Measurements from ENCODE around the gene SH3GL2.

SH3GL2 gene

GRCh38 chr9:17706347-17706746 is 127.5 kb downstream of the SH3GL2 start:
- no peak overlapping the region for H3K9ac ChIP-seq (ENCODE audit: low read depth, low read length)
- H3K4me3 ChIP-seq (ENCODE audit: low read depth, low read length) = no peak overlapping the region
- H3K9me3 ChIP-seq (ENCODE audit: control insufficient read depth, insufficient read depth, low read length) = no peaks in the 10 kb centered on the region
- no peaks in the 10 kb centered on the region for H3K36me3 ChIP-seq (ENCODE audit: control insufficient read depth, insufficient read depth, low read length)
- no peaks in the 10 kb centered on the region for H3K4me1 ChIP-seq (ENCODE audit: control insufficient read depth, insufficient read depth, low read length)
- no peaks in the 10 kb centered on the region for H3K27me3 ChIP-seq (ENCODE audit: control insufficient read depth, insufficient read depth, low read length)
- no peak overlapping the region for H3K27ac ChIP-seq (ENCODE audit: low read depth, low read length)

DNA sequence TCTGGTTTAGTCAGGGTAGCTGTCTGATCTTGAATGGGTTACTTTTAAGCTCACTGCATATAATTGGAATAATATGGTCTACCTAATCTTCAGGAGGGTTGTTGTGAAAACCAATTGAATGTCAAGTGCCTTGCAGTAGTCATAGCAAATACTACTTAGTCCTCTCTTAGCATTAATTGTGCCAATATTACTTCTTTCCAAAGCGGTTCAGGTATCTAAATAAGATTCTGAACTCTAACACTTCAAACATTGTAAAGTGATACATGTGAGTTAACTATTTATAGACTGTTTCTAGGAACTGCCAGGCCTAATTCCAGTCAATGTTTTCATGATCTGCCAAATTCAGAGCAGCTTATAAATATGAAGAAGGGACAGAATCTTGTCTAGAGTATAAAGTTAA is 140.2 kb downstream of the SH3GL2 start:
- H3K36me3 ChIP-seq (ENCODE audit: control insufficient read depth, insufficient read depth, low read length) = no peaks in the 10 kb centered on the region
- no peak overlapping the region for H3K9ac ChIP-seq (ENCODE audit: low read depth, low read length)
- no peak overlapping the region for H3K4me3 ChIP-seq (ENCODE audit: low read depth, low read length)
- H3K27ac ChIP-seq (ENCODE audit: low read depth, low read length) = no peak overlapping the region
- H3K27me3 ChIP-seq (ENCODE audit: control insufficient read depth, insufficient read depth, low read length) = no peaks in the 10 kb centered on the region
- peaks cover 6% of the 10 kb centered on the region; the same call in 1 of the 2 replicates for H3K9me3 ChIP-seq (ENCODE audit: control insufficient read depth, insufficient read depth, low read length)
- H3K4me1 ChIP-seq (ENCODE audit: control insufficient read depth, insufficient read depth, low read length) = 0 out of 2 replicates have a peak, but pooled peaks cover 2% of the 10 kb centered on the region

GRCh38 chr9:17721954-17722353 is 143.1 kb downstream of the SH3GL2 start:
- H3K9me3 ChIP-seq (ENCODE audit: control insufficient read depth, insufficient read depth, low read length) = peaks cover 10% of the 10 kb centered on the region; the same call in 1 of the 2 replicates

GRCh38 chr9:17723656-17724055 is 144.8 kb downstream of the SH3GL2 start:
- H3K9ac ChIP-seq (ENCODE audit: low read depth, low read length) = no peak overlapping the region

More at GRCh38 chr9:17721954-17722353, 143.1 kb downstream of the SH3GL2 start:
- no peaks in the 10 kb centered on the region for H3K27me3 ChIP-seq (ENCODE audit: control insufficient read depth, insufficient read depth, low read length)
- H3K9ac ChIP-seq (ENCODE audit: low read depth, low read length) = no peak overlapping the region
- no peak overlapping the region for H3K4me3 ChIP-seq (ENCODE audit: low read depth, low read length)
- H3K4me1 ChIP-seq (ENCODE audit: control insufficient read depth, insufficient read depth, low read length) = 0 out of 2 replicates have a peak, but pooled peaks cover 2% of the 10 kb centered on the region
- H3K36me3 ChIP-seq (ENCODE audit: control insufficient read depth, insufficient read depth, low read length) = no peaks in the 10 kb centered on the region
- H3K27ac ChIP-seq (ENCODE audit: low read depth, low read length) = no peak overlapping the region

DNA sequence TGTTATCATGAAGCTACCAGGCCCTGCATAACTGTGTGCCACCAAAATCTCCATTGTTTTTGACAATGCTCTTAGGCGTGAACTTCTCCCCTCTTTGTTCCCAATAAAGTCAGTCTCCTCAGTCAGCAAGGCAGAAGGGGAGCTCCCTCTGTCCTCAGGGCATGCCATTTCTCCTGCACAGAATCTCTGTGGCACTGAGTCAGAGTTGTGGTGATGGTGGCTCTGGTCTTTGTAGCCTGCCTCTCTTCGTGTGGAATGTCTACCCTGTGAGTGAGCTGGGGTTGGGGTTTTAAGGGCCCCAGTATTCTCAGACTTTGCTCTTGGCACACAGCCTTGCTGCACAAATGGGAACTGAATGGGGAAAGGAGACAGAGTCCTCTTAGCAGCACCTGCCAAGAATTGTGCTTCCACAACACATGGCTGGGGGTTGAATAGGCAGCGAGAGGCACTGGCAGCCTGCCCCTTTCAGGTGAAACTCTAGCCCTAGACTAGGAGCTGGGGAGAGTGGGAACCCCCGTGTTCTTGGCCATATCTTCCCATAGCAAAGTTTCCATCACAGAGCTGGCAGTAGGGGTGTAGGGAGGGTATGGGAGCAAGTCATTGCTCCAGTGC is 146.6 kb downstream of the SH3GL2 start:
- peaks cover 10% of the 10 kb centered on the region; the same call in 1 of the 2 replicates for H3K9me3 ChIP-seq (ENCODE audit: control insufficient read depth, insufficient read depth, low read length)
- no peaks in the 10 kb centered on the region for H3K36me3 ChIP-seq (ENCODE audit: control insufficient read depth, insufficient read depth, low read length)
- H3K9ac ChIP-seq (ENCODE audit: low read depth, low read length) = no peak overlapping the region
- 0 out of 2 replicates have a peak, but pooled peaks cover 2% of the 10 kb centered on the region for H3K4me1 ChIP-seq (ENCODE audit: control insufficient read depth, insufficient read depth, low read length)
- H3K27me3 ChIP-seq (ENCODE audit: control insufficient read depth, insufficient read depth, low read length) = no peaks in the 10 kb centered on the region
- no peak overlapping the region for H3K27ac ChIP-seq (ENCODE audit: low read depth, low read length)
- H3K4me3 ChIP-seq (ENCODE audit: low read depth, low read length) = no peak overlapping the region

More at GRCh38 chr9:17723656-17724055, 144.8 kb downstream of the SH3GL2 start:
- peaks cover 10% of the 10 kb centered on the region; the same call in 1 of the 2 replicates for H3K9me3 ChIP-seq (ENCODE audit: control insufficient read depth, insufficient read depth, low read length)
- H3K4me3 ChIP-seq (ENCODE audit: low read depth, low read length) = no peak overlapping the region
- H3K4me1 ChIP-seq (ENCODE audit: control insufficient read depth, insufficient read depth, low read length) = 0 out of 2 replicates have a peak, but pooled peaks cover 2% of the 10 kb centered on the region
- no peak overlapping the region for H3K27ac ChIP-seq (ENCODE audit: low read depth, low read length)
- H3K36me3 ChIP-seq (ENCODE audit: control insufficient read depth, insufficient read depth, low read length) = no peaks in the 10 kb centered on the region
- no peaks in the 10 kb centered on the region for H3K27me3 ChIP-seq (ENCODE audit: control insufficient read depth, insufficient read depth, low read length)

DNA sequence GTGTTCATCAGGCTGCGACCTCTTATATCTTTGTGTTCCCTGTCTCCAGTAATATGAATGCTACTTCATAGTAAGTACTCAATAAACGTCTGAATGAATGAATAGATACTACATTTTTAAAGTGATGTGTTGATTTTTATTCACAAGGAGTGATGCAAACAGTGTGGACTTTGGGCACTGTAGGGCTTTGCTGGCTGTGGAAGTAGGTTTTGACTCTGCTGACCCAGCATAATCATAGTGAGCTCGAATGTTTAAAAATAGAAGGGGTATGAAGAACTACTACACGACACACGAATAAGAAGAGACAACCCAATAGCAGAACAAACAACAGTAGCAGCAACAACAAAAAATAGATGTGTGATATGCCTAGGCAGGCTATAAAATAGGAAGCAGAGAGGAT is 147.4 kb downstream of the SH3GL2 start:
- H3K36me3 ChIP-seq (ENCODE audit: control insufficient read depth, insufficient read depth, low read length) = no peaks in the 10 kb centered on the region
- H3K27ac ChIP-seq (ENCODE audit: low read depth, low read length) = no peak overlapping the region
- no peaks in the 10 kb centered on the region for H3K27me3 ChIP-seq (ENCODE audit: control insufficient read depth, insufficient read depth, low read length)
- H3K4me1 ChIP-seq (ENCODE audit: control insufficient read depth, insufficient read depth, low read length) = 0 out of 2 replicates have a peak, but pooled peaks cover 2% of the 10 kb centered on the region
- H3K9ac ChIP-seq (ENCODE audit: low read depth, low read length) = no peak overlapping the region
- peaks cover 10% of the 10 kb centered on the region; the same call in 1 of the 2 replicates for H3K9me3 ChIP-seq (ENCODE audit: control insufficient read depth, insufficient read depth, low read length)
- H3K4me3 ChIP-seq (ENCODE audit: low read depth, low read length) = no peak overlapping the region

DNA sequence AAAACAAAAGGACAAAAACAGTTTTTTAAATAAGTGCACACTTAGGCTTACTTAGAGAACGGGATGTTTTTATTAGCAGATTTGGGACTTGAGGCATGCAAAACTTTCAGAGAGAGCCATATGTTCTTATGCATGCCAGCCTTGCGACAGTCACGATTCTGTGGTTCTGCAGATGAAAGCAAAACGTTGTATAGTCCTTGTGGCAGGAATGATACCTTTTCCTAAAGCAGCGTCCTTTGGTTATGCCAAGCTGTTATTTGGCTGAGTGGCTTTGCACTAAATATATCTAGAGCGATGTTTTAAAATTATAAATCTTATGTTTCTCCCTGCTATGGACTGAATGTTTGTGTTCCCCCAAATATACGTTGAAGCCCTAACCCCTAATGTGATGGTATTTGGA is 152.0 kb downstream of the SH3GL2 start:
- H3K9ac ChIP-seq (ENCODE audit: low read depth, low read length) = no peak overlapping the region
- H3K36me3 ChIP-seq (ENCODE audit: control insufficient read depth, insufficient read depth, low read length) = no peaks in the 10 kb centered on the region
- H3K9me3 ChIP-seq (ENCODE audit: control insufficient read depth, insufficient read depth, low read length) = no peaks in the 10 kb centered on the region
- no peak overlapping the region for H3K27ac ChIP-seq (ENCODE audit: low read depth, low read length)
- no peak overlapping the region for H3K4me3 ChIP-seq (ENCODE audit: low read depth, low read length)
- no peaks in the 10 kb centered on the region for H3K27me3 ChIP-seq (ENCODE audit: control insufficient read depth, insufficient read depth, low read length)
- H3K4me1 ChIP-seq (ENCODE audit: control insufficient read depth, insufficient read depth, low read length) = no peaks in the 10 kb centered on the region

- Histone ChIP-seq H3K36me3 (ENCODE audit: control insufficient read depth, insufficient read depth, low read length) (no peaks in the 10 kb centered on the region), H3K4me3 (ENCODE audit: low read depth, low read length) (no peak overlapping the region), H3K4me1 (ENCODE audit: control insufficient read depth, insufficient read depth, low read length) (no peaks in the 10 kb centered on the region), H3K27ac (ENCODE audit: low read depth, low read length) (no peak overlapping the region), H3K9ac (ENCODE audit: low read depth, low read length) (no peak overlapping the region), H3K27me3 (ENCODE audit: control insufficient read depth, insufficient read depth, low read length) (no peaks in the 10 kb centered on the region), H3K9me3 (ENCODE audit: control insufficient read depth, insufficient read depth, low read length) (no peaks in the 10 kb centered on the region)
These were observed 152.4 kb downstream of the SH3GL2 start for GRCh38 chr9:17731308-17731707.

- Histone ChIP-seq H3K27ac (ENCODE audit: low read depth, low read length) (no peak overlapping the region), H3K27me3 (ENCODE audit: control insufficient read depth, insufficient read depth, low read length) (no peaks in the 10 kb centered on the region), H3K4me1 (ENCODE audit: control insufficient read depth, insufficient read depth, low read length) (no peaks in the 10 kb centered on the region), H3K36me3 (ENCODE audit: control insufficient read depth, insufficient read depth, low read length) (no peaks in the 10 kb centered on the region), H3K4me3 (ENCODE audit: low read depth, low read length) (no peak overlapping the region), H3K9me3 (ENCODE audit: control insufficient read depth, insufficient read depth, low read length) (no peaks in the 10 kb centered on the region), H3K9ac (ENCODE audit: low read depth, low read length) (no peak overlapping the region)
These were observed 155.8 kb downstream of the SH3GL2 start for GRCh38 chr9:17734674-17735073.

GRCh38 chr9:17735859-17736258 is 157.0 kb downstream of the SH3GL2 start:
- Histone ChIP-seq H3K4me1 (ENCODE audit: control insufficient read depth, insufficient read depth, low read length) (no peaks in the 10 kb centered on the region), H3K4me3 (ENCODE audit: low read depth, low read length) (no peak overlapping the region), H3K9ac (ENCODE audit: low read depth, low read length) (no peak overlapping the region), H3K27me3 (ENCODE audit: control insufficient read depth, insufficient read depth, low read length) (no peaks in the 10 kb centered on the region), H3K36me3 (ENCODE audit: control insufficient read depth, insufficient read depth, low read length) (no peaks in the 10 kb centered on the region), H3K9me3 (ENCODE audit: control insufficient read depth, insufficient read depth, low read length) (no peaks in the 10 kb centered on the region), H3K27ac (ENCODE audit: low read depth, low read length) (no peak overlapping the region)

- H3K4me1 ChIP-seq (ENCODE audit: control insufficient read depth, insufficient read depth, low read length) = peaks cover 9% of the 10 kb centered on the region; the same call in 1 of the 2 replicates
These were observed 160.2 kb downstream of the SH3GL2 start for GRCh38 chr9:17739022-17739421.

More at GRCh38 chr9:17739022-17739421, 160.2 kb downstream of the SH3GL2 start:
- no peaks in the 10 kb centered on the region for H3K9me3 ChIP-seq (ENCODE audit: control insufficient read depth, insufficient read depth, low read length)
- no peaks in the 10 kb centered on the region for H3K36me3 ChIP-seq (ENCODE audit: control insufficient read depth, insufficient read depth, low read length)
- H3K9ac ChIP-seq (ENCODE audit: low read depth, low read length) = no peak overlapping the region
- H3K27ac ChIP-seq (ENCODE audit: low read depth, low read length) = no peak overlapping the region
- H3K27me3 ChIP-seq (ENCODE audit: control insufficient read depth, insufficient read depth, low read length) = no peaks in the 10 kb centered on the region
- no peak overlapping the region for H3K4me3 ChIP-seq (ENCODE audit: low read depth, low read length)
